HG03520 (cell line): Measurements from ENCODE around the gene PDGFRB.

Experiments
- ATAC-seq: cut with Tn5 transposase; IDR thresholded peaks from one replicate; pipeline ENCODE4 v1.9.1; 2021; ENCODE audit warnings: mild to moderate bottlenecking, moderate library complexity; ENCODE audit not compliant: unreplicated experiment

The PDGFRB gene

GRCh38 chr5:150164211-150164980, 8.8 kb upstream of the PDGFRB start:
- no peak for ATAC-seq

GRCh38 chr5:150163547-150164059, 8.0 kb upstream of the PDGFRB start:
- ATAC-seq = no peak

GRCh38 chr5:150163035-150163434, 7.4 kb upstream of the PDGFRB start:
- no peak for ATAC-seq

GRCh38 chr5:150162142-150162513, 6.5 kb upstream of the PDGFRB start:
- ATAC-seq = no peak

GRCh38 chr5:150161242-150162141, 5.8 kb upstream of the PDGFRB start:
- peak; percentile 70 for ATAC-seq

GRCh38 chr5:150160448-150161081, 4.9 kb upstream of the PDGFRB start:
- ATAC-seq = no peak

GRCh38 chr5:150159741-150160179, 4.1 kb upstream of the PDGFRB start:
- no peak for ATAC-seq

GRCh38 chr5:150159031-150159430, 3.4 kb upstream of the PDGFRB start:
- ATAC-seq = no peak

- no peak for ATAC-seq
Observed at GRCh38 chr5:150158170-150158949, 2.7 kb upstream of the PDGFRB start.

GRCh38 chr5:150157168-150157567, 1.5 kb upstream of the PDGFRB start:
- no peak for ATAC-seq

GRCh38 chr5:150156540-150156939, 895 bp upstream of the PDGFRB start:
- no peak for ATAC-seq

GRCh38 chr5:150156027-150156368, 353 bp upstream of the PDGFRB start:
- no peak for ATAC-seq

GRCh38 chr5:150154618-150155128, 972 bp downstream of the PDGFRB start:
- no peak for ATAC-seq

- no peak for ATAC-seq
Observed at GRCh38 chr5:150153957-150154617, 1.6 kb downstream of the PDGFRB start.

GRCh38 chr5:150153483-150153882, 2.2 kb downstream of the PDGFRB start:
- no peak for ATAC-seq

- no peak for ATAC-seq
Observed at GRCh38 chr5:150152636-150153462, 2.8 kb downstream of the PDGFRB start.

GRCh38 chr5:150149618-150150017, 6.0 kb downstream of the PDGFRB start:
- no peak for ATAC-seq

- no peak for ATAC-seq
Observed at GRCh38 chr5:150148117-150148927, 7.3 kb downstream of the PDGFRB start.
